NB4 (cell line): ENCODE results near the gene KCNK18.

ENCODE experiments used
- DNase-seq: peaks from one replicate; pipeline ENCODE4 v3.0.0; 2010; ENCODE audit warnings: low read depth
- H3K4me3 ChIP-seq: one replicate; pipeline ENCODE4 v1.5.1; 2011; ENCODE audit warnings: mild to moderate bottlenecking, low read depth, low read length, moderate library complexity
- MYC ChIP-seq: IDR thresholded peaks from 2 replicates; pipeline ENCODE4 v1.6.1; 2011; ENCODE audit warnings: low read depth, low read length
- POLR2A ChIP-seq: IDR thresholded peaks from 2 replicates; pipeline ENCODE4 v1.6.1; 2011; ENCODE audit warnings: mild to moderate bottlenecking; ENCODE audit not compliant: insufficient read length; ENCODE audit errors: extremely low read depth
- TF ChIP-seq, protein P1 (sequence below): IDR thresholded peaks from 2 replicates; pipeline ENCODE4 v1.6.1; 2011; ENCODE audit warnings: low read depth, low read length
- TF ChIP-seq, protein P2 (sequence below): IDR thresholded peaks from one replicate; pipeline ENCODE4 v1.5.1; 2012; ENCODE audit warnings: low read depth, low read length

The KCNK18 gene

DNA sequence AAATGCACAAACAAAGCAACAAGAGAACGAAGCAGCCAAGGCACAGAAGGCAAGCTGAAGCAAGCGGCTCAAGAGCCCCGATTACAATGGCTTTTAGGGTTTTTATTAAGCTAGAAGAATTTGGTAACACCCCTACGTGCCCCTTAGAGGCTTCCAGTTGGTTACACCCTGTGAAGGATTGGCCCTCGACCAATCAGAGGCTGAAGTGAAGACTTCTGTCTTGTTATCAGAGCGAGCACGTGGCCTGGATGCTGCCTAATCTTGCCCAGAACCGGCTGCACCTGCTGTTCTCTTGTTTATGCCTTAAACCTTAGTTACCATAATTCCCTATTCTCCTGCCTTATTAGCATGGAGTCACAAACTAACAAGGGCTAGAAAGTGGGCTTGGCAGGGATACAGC is 21.4 kb downstream of the KCNK18 start:
- no peak for DNase-seq
- TF ChIP-seq, protein P1, sequence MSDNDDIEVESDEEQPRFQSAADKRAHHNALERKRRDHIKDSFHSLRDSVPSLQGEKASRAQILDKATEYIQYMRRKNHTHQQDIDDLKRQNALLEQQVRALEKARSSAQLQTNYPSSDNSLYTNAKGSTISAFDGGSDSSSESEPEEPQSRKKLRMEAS, result no peak
- TF ChIP-seq, protein P2, sequence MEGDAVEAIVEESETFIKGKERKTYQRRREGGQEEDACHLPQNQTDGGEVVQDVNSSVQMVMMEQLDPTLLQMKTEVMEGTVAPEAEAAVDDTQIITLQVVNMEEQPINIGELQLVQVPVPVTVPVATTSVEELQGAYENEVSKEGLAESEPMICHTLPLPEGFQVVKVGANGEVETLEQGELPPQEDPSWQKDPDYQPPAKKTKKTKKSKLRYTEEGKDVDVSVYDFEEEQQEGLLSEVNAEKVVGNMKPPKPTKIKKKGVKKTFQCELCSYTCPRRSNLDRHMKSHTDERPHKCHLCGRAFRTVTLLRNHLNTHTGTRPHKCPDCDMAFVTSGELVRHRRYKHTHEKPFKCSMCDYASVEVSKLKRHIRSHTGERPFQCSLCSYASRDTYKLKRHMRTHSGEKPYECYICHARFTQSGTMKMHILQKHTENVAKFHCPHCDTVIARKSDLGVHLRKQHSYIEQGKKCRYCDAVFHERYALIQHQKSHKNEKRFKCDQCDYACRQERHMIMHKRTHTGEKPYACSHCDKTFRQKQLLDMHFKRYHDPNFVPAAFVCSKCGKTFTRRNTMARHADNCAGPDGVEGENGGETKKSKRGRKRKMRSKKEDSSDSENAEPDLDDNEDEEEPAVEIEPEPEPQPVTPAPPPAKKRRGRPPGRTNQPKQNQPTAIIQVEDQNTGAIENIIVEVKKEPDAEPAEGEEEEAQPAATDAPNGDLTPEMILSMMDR, result no peak
- TF ChIP-seq POLR2A, result no peak
- TF ChIP-seq MYC, result no peak
- no peak overlapping the region for H3K4me3 ChIP-seq

DNA sequence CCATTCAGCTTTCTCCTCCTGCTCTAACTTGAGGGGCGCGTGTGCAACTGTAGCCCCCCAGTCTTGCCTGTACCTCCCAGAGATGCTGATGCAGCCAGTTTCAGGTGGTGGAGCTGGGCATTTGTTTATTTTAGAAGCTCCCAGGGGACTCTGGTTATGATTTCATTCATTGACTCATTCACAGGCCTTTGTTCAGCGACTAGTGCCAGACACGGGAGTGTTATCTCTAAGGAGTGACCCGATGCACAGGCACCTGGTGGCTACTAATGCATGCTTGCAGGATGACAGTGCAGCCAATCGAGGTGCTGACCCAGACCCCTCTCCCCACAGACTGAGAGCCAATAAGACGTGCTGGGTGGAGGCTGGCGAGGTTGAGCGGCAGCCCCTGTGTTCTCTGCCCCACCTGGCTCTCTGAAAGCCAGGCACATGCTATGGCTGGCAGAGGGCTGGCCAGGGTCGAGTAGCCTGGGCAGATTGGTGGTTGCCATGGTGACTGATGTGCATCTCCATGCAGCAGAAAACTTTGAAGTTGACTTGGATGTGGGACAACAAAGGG is 23.9 kb downstream of the KCNK18 start:
- no peak overlapping the region for H3K4me3 ChIP-seq
- DNase-seq, result peak; percentile 24
- TF ChIP-seq MYC, result no peak
- TF ChIP-seq, protein P2, result no peak
- no peak for TF ChIP-seq POLR2A
- TF ChIP-seq, protein P1, result no peak

DNA sequence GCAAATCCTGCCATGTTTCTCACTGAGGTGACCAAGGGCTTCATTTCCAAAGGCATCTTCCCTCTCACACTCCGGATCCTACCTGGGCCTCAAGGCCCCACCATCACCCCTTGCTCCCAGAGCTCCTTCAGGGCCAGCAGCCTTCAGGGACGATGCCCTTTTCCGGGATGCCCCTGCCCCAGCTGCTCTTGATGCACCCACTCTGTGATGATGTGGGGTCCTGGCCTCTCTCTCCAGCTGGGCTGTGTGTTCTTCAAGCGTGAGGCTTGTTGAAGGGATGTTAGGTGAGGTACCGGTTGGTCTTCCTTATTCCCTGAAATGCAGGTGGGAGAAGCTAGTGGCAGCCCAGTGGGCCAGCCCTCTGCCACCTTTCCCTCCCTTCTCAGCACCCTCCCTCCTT is 25.3 kb downstream of the KCNK18 start:
- TF ChIP-seq, protein P2, result no peak
- TF ChIP-seq MYC, result no peak
- TF ChIP-seq POLR2A, result no peak
- DNase-seq, result no peak
- no peak overlapping the region for H3K4me3 ChIP-seq

DNA sequence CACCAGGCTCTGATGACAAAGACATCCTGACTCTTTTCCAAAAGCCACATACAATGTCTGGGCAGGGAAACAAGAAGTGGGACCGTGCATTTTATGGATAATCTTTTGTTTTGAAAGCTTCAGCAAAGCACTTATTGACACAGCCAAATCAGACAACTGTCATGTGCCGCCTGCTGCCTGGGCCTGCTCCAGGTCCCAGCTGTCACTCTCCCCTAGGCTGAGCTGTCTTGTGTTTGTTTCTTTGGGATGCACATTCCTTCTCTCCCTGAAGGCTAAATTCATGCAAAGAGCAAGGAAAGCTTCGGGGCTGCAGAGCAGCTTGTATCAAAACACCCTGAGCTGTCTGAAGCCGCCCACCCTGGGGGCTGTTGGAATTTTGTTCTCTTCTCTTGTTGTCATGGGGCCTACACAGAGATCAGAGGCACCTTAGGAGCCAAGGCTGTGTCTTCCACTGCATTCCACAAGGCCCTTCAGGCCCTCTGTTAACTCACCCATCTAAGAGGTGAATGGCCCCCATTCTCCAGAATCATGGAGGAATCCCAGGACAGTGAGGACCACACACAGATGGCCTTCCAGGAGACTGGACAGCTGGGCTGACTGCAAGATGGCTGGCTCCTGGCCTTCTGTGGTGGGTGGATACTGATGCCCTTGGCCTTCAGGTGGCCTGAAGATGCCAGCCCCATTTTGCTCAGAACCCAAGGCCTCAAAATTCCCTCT is 25.8 kb downstream of the KCNK18 start:
- TF ChIP-seq, protein P2, result no peak
- TF ChIP-seq, protein P1, result no peak
- no peak for TF ChIP-seq POLR2A
- TF ChIP-seq MYC, result no peak
- DNase-seq, result no peak
- no peak overlapping the region for H3K4me3 ChIP-seq

DNA sequence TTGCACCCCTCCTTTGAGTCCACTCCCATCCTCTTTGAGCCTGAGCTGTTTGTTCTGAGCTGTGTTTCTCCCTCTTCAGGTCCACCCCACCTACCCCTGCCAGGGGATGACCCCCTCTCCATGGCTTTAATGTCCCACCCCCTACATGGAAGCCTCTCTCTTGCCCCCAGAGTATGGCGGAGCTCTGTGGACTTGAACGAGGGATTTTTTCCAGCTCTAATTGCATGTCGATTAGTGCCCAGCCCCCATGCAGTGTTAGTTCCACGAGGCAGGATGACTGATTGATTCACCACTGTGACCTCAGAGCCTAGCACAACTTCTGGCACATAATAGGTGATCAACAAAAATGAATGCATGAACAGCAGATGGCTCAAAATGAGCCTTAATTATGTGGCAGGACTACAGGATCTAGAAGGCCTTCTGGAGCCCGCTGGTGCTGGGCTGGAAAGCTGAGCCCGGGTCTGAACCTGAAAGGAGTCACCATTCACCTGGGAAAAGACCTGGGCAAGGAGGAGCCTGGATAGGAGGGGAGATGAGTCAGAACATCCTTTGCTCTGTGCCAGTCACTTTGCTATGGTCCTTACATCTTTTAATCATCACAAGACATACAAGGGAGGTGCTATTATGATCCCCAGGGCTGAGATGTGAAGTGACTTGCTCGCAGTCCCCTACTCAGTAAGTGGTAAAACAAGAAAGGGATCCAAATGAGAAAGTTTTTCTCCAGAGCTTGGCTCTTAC is 26.6 kb downstream of the KCNK18 start:
- TF ChIP-seq MYC (no peak), POLR2A (no peak)
- TF ChIP-seq, protein P1, result no peak
- TF ChIP-seq, protein P2, result no peak
- no peak overlapping the region for H3K4me3 ChIP-seq
- DNase-seq, result no peak
